SK-N-SH (cell line): ENCODE measurements around the gene CDH3. TPM values are rescaled to one million over a fixed set of nuclear protein-coding genes. Genes with fewer than 3 reads are reported as not detected.

Experiments used
- CTCF ChIA-PET: fragments of 300-600, 350-600 bp; formaldehyde crosslinking; extraction: SDS; loops from one replicate; lab custom pipeline; 2021; lab: Yijun Ruan, JAX
- POLR2A ChIA-PET: fragments of 350-600 bp; sonication (Branson Sonifier 250); formaldehyde crosslinking; extraction: SDS; loops from one replicate; lab custom pipeline; 2020; ENCODE audit warnings: antibody characterized with exemption, inconsistent platforms; lab: Yijun Ruan, JAX
- DNase-seq: peaks from one replicate; pipeline ENCODE4 v3.0.0; 2012
- H2AFZ ChIP-seq: fragments of 200-600 bp; sonication (generic); 2 replicates; pipeline ENCODE4 v1.8.1; 2016; ENCODE audit warnings: antibody characterized with exemption, mild to moderate bottlenecking, low read depth
- H3F3A ChIP-seq: fragments of 200-600 bp; sonication (generic); replicated peaks from 2 replicates; pipeline ENCODE3; 2016; ENCODE audit warnings: antibody characterized with exemption, mild to moderate bottlenecking; ENCODE audit not compliant: insufficient read depth
- H3K27ac ChIP-seq, 2 experiments: fragments of 200-500 bp in 1 of 2; fragments of 200-600 bp in 1 of 2; sonication (Bioruptor generic) in 1 of 2; sonication (generic), shearing (Covaris generic) in 1 of 2; 2 replicates each; pipeline versions ENCODE4 v1.5.1 to v1.6.1; 2014 to 2016; ENCODE audit warnings: low read depth in 2 of 2, inconsistent platforms in 1 of 2, low read length in 1 of 2, mild to moderate bottlenecking in 1 of 2, mixed read lengths in 1 of 2
- H3K27me3 ChIP-seq: fragments of 200-600 bp; sonication (generic), shearing (Covaris generic); 2 replicates; pipeline ENCODE4 v1.6.1; 2016; ENCODE audit warnings: mixed run types; ENCODE audit not compliant: insufficient read depth
- H3K36me3 ChIP-seq, 2 experiments: fragments of 200-500 bp in 1 of 2; fragments of 200-600 bp in 1 of 2; sonication (Bioruptor generic) in 1 of 2; sonication (generic) in 1 of 2; replicated peaks in 1 of 2; 2 replicates each; pipeline versions ENCODE3 to v1.5.1; 2014 to 2016; ENCODE audit warnings: low read length in 1 of 2, mild to moderate bottlenecking in 1 of 2; ENCODE audit not compliant: insufficient read depth in 2 of 2, control insufficient read depth in 1 of 2
- H3K4me1 ChIP-seq, 2 experiments: fragments of 200-500 bp in 1 of 2; fragments of 200-600 bp in 1 of 2; sonication (Bioruptor generic) in 1 of 2; sonication (generic), shearing (Covaris generic) in 1 of 2; 2 replicates each; pipeline versions ENCODE4 v1.5.1 to v1.6.1; 2014 to 2016; ENCODE audit warnings: low read depth in 1 of 2, low read length in 1 of 2, mixed run types in 1 of 2; ENCODE audit not compliant: insufficient read depth in 2 of 2, control insufficient read depth in 1 of 2
- H3K4me2 ChIP-seq: fragments of 200-600 bp; sonication (generic), shearing (Covaris generic); 2 replicates; pipeline ENCODE4 v1.6.1; 2017; ENCODE audit warnings: mixed run types
- H3K4me3 ChIP-seq, 2 experiments: fragments of 200-500 bp in 1 of 2; fragments of 200-600 bp in 1 of 2; sonication (Bioruptor generic) in 1 of 2; sonication (generic), shearing (Covaris generic) in 1 of 2; 2 replicates each; pipeline versions ENCODE4 v1.5.1 to v1.8.1; 2014 to 2016; ENCODE audit warnings: low read depth in 2 of 2, inconsistent platforms in 1 of 2, low read length in 1 of 2, mild to moderate bottlenecking in 1 of 2, mixed read lengths in 1 of 2, moderate library complexity in 1 of 2
- H3K79me2 ChIP-seq: fragments of 200-600 bp; sonication (generic); 2 replicates; pipeline ENCODE4 v1.8.1; 2017; ENCODE audit warnings: mild to moderate bottlenecking; ENCODE audit not compliant: insufficient read depth
- H3K9ac ChIP-seq: fragments of 200-600 bp; sonication (generic); 2 replicates; pipeline ENCODE4 v1.6.1; 2017; ENCODE audit warnings: mixed run types
- H3K9me2 ChIP-seq: fragments of 200-600 bp; sonication (generic); 2 replicates; pipeline ENCODE4 v1.6.1; 2017; ENCODE audit warnings: mixed run types
- H3K9me3 ChIP-seq: fragments of 200-600 bp; sonication (generic); 2 replicates; pipeline ENCODE4 v1.6.1; 2017; ENCODE audit warnings: mixed run types, mild to moderate bottlenecking, moderate library complexity
- H4K20me1 ChIP-seq: fragments of 200-600 bp; sonication (generic); 2 replicates; pipeline ENCODE4 v1.6.1; 2017; ENCODE audit warnings: mild to moderate bottlenecking, mixed run types; ENCODE audit not compliant: insufficient read depth
- CHD2 ChIP-seq: fragments of 150-350 bp; IDR thresholded peaks from 2 replicates; pipeline ENCODE4 v1.6.1; 2018; ENCODE audit warnings: low read length; ENCODE audit not compliant: partially characterized antibody
- CTCF ChIP-seq: fragments of 200-600 bp; sonication (generic); IDR thresholded peaks from 2 replicates; pipeline ENCODE4 v1.6.1; 2017; ENCODE audit warnings: antibody characterized with exemption, mild to moderate bottlenecking, moderate library complexity
- ELF1 ChIP-seq: IDR thresholded peaks from 2 replicates; pipeline ENCODE4 v1.4.0; 2012
- FOSL2 ChIP-seq: IDR thresholded peaks from 2 replicates; pipeline ENCODE4 v1.4.0; 2012; ENCODE audit warnings: low read depth, mild to moderate bottlenecking, moderate library complexity, borderline replicate concordance
- FOXJ3 ChIP-seq: sonication (generic); formaldehyde crosslinking; IDR thresholded peaks from 2 replicates; pipeline ENCODE4 v1.5.1; 2020; ENCODE audit warnings: mild to moderate bottlenecking, missing genetic modification reagents
- GABPA ChIP-seq: IDR thresholded peaks from 2 replicates; pipeline ENCODE4 v1.4.0; 2012; ENCODE audit warnings: low read depth, mild to moderate bottlenecking
- IRF3 ChIP-seq: fragments of 150-350 bp; IDR thresholded peaks from 2 replicates; pipeline ENCODE4 v1.6.1; 2016; ENCODE audit warnings: mild to moderate bottlenecking, low read depth, low read length
- JUND ChIP-seq: IDR thresholded peaks from 2 replicates; pipeline ENCODE4 v1.4.0; 2012
- MEF2A ChIP-seq: IDR thresholded peaks from 2 replicates; pipeline ENCODE4 v1.4.0; 2012; ENCODE audit warnings: low read depth, borderline replicate concordance
- NFIC ChIP-seq: IDR thresholded peaks from 2 replicates; pipeline ENCODE4 v1.4.0; 2012; ENCODE audit warnings: borderline replicate concordance
- NRF1 ChIP-seq: IDR thresholded peaks from 2 replicates; pipeline ENCODE4 v1.6.1; 2012; ENCODE audit warnings: low read depth, mild to moderate bottlenecking, low read length
- POLR2AphosphoS5 ChIP-seq: IDR thresholded peaks from 2 replicates; pipeline ENCODE4 v1.6.1; 2012; ENCODE audit warnings: low read depth, low read length
- RAD21 ChIP-seq: IDR thresholded peaks from 2 replicates; pipeline ENCODE4 v1.6.1; 2012; ENCODE audit warnings: mild to moderate bottlenecking, low read length
- RXRA ChIP-seq: IDR thresholded peaks from 2 replicates; pipeline ENCODE4 v1.4.0; 2012; ENCODE audit warnings: low read depth, mild to moderate bottlenecking, borderline replicate concordance
- SIN3A ChIP-seq: IDR thresholded peaks from 2 replicates; pipeline ENCODE4 v1.6.1; 2012; ENCODE audit warnings: low read depth, mild to moderate bottlenecking, low read length, moderate library complexity, borderline replicate concordance
- SMC3 ChIP-seq: IDR thresholded peaks from 2 replicates; pipeline ENCODE4 v1.6.1; 2012; ENCODE audit warnings: low read depth, low read length, improper control_type of control experiment
- USF1 ChIP-seq: IDR thresholded peaks from 2 replicates; pipeline ENCODE4 v1.4.0; 2012; ENCODE audit warnings: low read depth, borderline replicate concordance
- USF2 ChIP-seq: fragments of 150-350 bp; IDR thresholded peaks from 2 replicates; pipeline ENCODE4 v1.6.1; 2017; ENCODE audit warnings: antibody characterized with exemption, low read length, low read depth, borderline replicate concordance
- YY1 ChIP-seq: IDR thresholded peaks from 2 replicates; pipeline ENCODE4 v1.4.0; 2012; ENCODE audit warnings: low read depth, mild to moderate bottlenecking
- WGBS: methylation state at CpG from one replicate; pipeline ENCODE4 v1.1.6; 2017; ENCODE audit warnings: low lambda C conversion rate; 5-methylcytosine and 5-hydroxymethylcytosine counted together
- polyA plus RNA-seq, 3 experiments: library from polyadenylated mRNA; depleted of rRNA; stranded (reverse); fragments of >200 nt; gene quantifications; 2 replicates each; pipeline ENCODE4 v1.2.3, GENCODE V29; 2012

CDH3 gene
- polyA plus RNA-seq, 1 of the 3 experiments (the other 2 are of a cell fraction), result not detected

- no peak for DNase-seq
- ChIA-PET POLR2A (no interaction called here), CTCF (interaction anchor here (1.2 kb wide), 1 partner anchor 132 kb away, joined by 5 read pairs; no protein-coding TSS in a partner anchor)
- Histone ChIP-seq H3K4me2 (no peak overlapping the region), H3K4me1 (no peaks in the 10 kb centered on the region), H3K9ac (no peak overlapping the region), H3K79me2 (no peaks in the 10 kb centered on the region), H2AFZ (no peak overlapping the region), H3K27ac (no peak overlapping the region), H3K36me3 (no peaks in the 10 kb centered on the region), H3K27me3 (no peaks in the 10 kb centered on the region), H3F3A (no peaks in the 10 kb centered on the region), H3K9me3 (no peaks in the 10 kb centered on the region), H4K20me1 (no peaks in the 10 kb centered on the region), H3K4me3 (no peak overlapping the region), H3K9me2 (no peaks in the 10 kb centered on the region)
- TF ChIP-seq ELF1 (no peak), CHD2 (no peak), NRF1 (no peak), JUND (no peak), GABPA (no peak), MEF2A (no peak), FOSL2 (no peak), RAD21 (no peak), SIN3A (no peak), USF2 (no peak), NFIC (no peak), YY1 (no peak), SMC3 (no peak)
- whole genome bisulfite sequencing, result 50% methylated on average over 12 of the region's 12 CpGs
These were observed 77.3 kb downstream of the CDH3 start for GRCh38 chr16:68722119-68723024.

GRCh38 chr16:68724797-68725196, 79.7 kb downstream of the CDH3 start:
- no peak overlapping the region for H3K4me3 ChIP-seq
- H3K9me2 ChIP-seq, result no peaks in the 10 kb centered on the region
- no peaks in the 10 kb centered on the region for H3K9me3 ChIP-seq
- H2AFZ ChIP-seq, result no peak overlapping the region
- H3K9ac ChIP-seq, result no peak overlapping the region
- WGBS, result 50% methylated on average over 3 of the region's 3 CpGs
- CTCF ChIA-PET, result no interaction called here
- H3K4me1 ChIP-seq, result no peaks in the 10 kb centered on the region
- H3K36me3 ChIP-seq, result no peaks in the 10 kb centered on the region
- POLR2A ChIA-PET, result no interaction called here
- no peak for DNase-seq
- H4K20me1 ChIP-seq, result no peaks in the 10 kb centered on the region
- no peak overlapping the region for H3K4me2 ChIP-seq
- no peak overlapping the region for H3K27ac ChIP-seq
- no peaks in the 10 kb centered on the region for H3K79me2 ChIP-seq
- H3K27me3 ChIP-seq, result no peaks in the 10 kb centered on the region
- TF ChIP-seq CHD2 (no peak), RXRA (no peak), CTCF (no peak), IRF3 (no peak), USF1 (no peak), JUND (no peak), NRF1 (no peak), USF2 (no peak), FOXJ3 (CRISPR knock-in tag) (no peak), POLR2AphosphoS5 (no peak)
- no peaks in the 10 kb centered on the region for H3F3A ChIP-seq
